AG04449 (cell line): ENCODE results near the gene ABAT.
A peak's percentile ranks its signal among the peaks of the same experiment; 100 is the strongest.

ENCODE experiments used
- CTCF ChIA-PET: fragments of 350-600 bp; formaldehyde crosslinking; extraction: SDS; loops from one replicate; lab custom pipeline; 2021; ENCODE audit warnings: antibody characterized with exemption; lab: Yijun Ruan, JAX
- POLR2A ChIA-PET: fragments of 400-600, 350-600 bp; formaldehyde crosslinking; extraction: SDS; loops from one replicate; lab custom pipeline; 2020; ENCODE audit warnings: antibody characterized with exemption, inconsistent platforms; lab: Yijun Ruan, JAX
- DNase-seq: peaks from one replicate; pipeline ENCODE4 v3.0.0-alpha.2; 2010; ENCODE audit warnings: low read depth, low spot score
- H3K4me3 ChIP-seq: 2 replicates; pipeline ENCODE4 v1.5.1; 2011; ENCODE audit warnings: low read depth, mild to moderate bottlenecking, control low read depth, low read length
- TF ChIP-seq, protein P1 (sequence below): IDR thresholded peaks from one replicate; pipeline ENCODE4 v1.5.1; 2011; ENCODE audit warnings: mild to moderate bottlenecking, moderate library complexity, low read length, control low read depth, inconsistent platforms; ENCODE audit not compliant: insufficient read depth; ENCODE audit errors: missing control alignments

ABAT gene

DNA sequence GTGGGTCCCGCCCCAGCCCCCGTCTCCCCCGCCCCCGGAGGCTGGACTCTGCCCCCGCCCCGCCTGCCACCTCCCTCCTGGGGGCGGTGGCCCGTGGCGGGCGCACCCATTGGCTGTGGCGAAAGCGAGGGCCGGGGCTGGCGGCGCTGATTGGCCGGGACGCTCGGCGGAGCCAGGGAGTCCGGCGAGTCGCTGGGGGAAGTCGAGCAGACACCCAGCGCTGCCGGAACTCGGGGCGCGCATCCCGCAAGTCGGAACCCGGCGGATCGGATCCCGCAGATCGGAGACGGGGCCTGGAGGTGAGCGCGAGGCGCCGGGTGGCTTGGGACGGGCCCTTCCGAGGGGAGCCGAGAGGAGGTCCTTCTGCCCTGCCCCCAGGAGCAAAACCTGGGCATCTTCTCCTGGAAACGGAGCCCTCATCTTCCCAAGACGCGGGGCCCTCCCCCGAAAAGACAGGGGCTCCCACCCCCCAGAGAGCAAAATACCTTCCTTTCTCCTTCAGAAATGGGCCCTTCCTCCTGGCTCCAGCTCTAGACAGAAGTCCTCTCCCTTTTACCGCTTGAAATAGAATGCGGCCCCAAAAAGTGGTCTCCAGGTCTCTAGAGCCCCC, at the start of gene ABAT:
Gene ABAT, plus strand, starts transcription at position 205 of the 610 bp plus-strand sequence. CDS start 61,123 bp downstream, outside the sequence.
- peak within 1 kb of the TSS; percentile 77 for H3K4me3 ChIP-seq
- DNase-seq = peak; percentile 5
- TF ChIP-seq, protein P1, sequence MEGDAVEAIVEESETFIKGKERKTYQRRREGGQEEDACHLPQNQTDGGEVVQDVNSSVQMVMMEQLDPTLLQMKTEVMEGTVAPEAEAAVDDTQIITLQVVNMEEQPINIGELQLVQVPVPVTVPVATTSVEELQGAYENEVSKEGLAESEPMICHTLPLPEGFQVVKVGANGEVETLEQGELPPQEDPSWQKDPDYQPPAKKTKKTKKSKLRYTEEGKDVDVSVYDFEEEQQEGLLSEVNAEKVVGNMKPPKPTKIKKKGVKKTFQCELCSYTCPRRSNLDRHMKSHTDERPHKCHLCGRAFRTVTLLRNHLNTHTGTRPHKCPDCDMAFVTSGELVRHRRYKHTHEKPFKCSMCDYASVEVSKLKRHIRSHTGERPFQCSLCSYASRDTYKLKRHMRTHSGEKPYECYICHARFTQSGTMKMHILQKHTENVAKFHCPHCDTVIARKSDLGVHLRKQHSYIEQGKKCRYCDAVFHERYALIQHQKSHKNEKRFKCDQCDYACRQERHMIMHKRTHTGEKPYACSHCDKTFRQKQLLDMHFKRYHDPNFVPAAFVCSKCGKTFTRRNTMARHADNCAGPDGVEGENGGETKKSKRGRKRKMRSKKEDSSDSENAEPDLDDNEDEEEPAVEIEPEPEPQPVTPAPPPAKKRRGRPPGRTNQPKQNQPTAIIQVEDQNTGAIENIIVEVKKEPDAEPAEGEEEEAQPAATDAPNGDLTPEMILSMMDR = no peak
- POLR2A ChIA-PET = no interaction called here
- CTCF ChIA-PET = interaction anchor here (0.6 to 5.3 kb wide), 4 partner anchors 13 to 205 kb away, joined by 3 to 49 read pairs (median 4); no protein-coding TSS in a partner anchor

DNA sequence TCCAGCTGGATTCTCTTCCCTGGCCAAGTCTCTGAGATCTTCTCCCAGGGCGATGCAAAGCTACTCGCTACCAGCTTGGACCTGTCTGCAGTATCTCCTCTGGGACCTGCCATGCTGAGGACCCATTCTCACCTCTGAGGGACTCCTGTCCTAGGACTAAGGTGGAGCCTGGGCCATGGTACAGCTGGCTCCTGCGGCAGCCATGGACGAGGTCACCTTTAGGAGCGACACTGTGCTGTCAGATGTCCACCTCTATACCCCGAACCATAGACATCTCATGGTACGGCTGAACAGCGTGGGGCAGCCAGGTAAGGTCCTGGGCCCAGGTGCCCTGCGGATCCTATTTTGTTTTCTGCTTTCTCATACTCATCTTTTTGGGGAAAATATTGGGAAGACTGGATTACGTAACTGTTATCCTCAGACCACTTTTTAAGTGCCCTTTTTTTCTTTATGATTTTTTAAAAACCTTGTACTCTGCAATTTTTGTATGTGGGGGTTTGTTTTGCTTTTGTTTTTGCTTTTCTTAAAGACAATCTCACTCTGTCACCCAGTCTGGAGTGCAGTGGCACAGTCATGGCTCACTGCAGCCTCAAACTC, 48.8 kb upstream of the ABAT start:
- TF ChIP-seq, protein P1 = no peak
- CTCF ChIA-PET = interaction anchor here (3.0 kb wide), 1 partner anchor 53 kb away, joined by 9 read pairs; no protein-coding TSS in a partner anchor

DNA sequence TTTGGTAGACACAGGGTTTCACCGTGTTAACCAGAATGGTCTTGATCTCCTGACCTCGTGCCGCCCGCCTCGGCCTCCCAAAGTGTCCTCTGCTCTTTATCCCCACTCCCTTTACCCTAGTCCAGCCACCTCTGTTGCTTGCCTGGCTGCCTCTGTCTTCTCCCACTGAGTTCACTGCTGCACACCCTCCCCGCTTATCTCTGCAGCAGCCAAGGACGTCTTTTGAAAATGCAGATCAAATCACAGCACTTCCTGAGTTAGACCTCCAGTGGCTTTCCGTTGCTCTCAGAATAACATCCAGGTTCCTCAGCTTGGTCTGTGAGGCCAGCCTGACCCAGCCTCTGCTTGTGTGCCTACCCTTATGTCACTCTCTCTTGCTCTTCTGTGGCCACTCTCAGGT, 47.5 kb upstream of the ABAT start:
- no peak overlapping the region for H3K4me3 ChIP-seq
- DNase-seq = no peak
- TF ChIP-seq, protein P1 = no peak
- POLR2A ChIA-PET = no interaction called here
- CTCF ChIA-PET = interaction anchor here (1.2 to 1.5 kb wide), 2 partner anchors 8 to 60 kb away, joined by 3 to 5 read pairs; no protein-coding TSS in a partner anchor

More for the DNA sequence above, 48.8 kb upstream of the ABAT start:
- no peak for DNase-seq
- POLR2A ChIA-PET = no interaction called here
- H3K4me3 ChIP-seq = no peak overlapping the region

DNA sequence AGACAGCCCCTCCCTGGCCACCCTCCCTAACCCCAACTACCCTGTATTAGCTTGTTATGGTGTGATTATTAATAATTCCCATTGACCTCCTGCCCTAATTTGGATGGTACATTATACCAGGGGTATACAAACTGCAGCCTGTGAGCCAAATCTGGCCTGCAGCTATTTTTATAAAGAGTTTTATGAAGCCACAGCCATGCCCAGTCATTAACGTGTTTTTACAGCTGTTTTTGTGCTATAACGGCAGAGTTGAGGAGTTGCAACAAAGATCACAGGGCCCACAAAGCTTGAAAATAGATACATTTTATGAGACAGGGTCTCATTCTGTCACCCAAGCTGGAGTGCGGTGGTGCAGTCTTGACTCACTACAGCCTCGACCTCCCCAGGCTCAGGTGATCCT, 47.0 kb upstream of the ABAT start:
- CTCF ChIA-PET = interaction anchor here (1.2 to 1.5 kb wide), 3 partner anchors 8 to 164 kb away, joined by 3 to 5 read pairs (median 3); no protein-coding TSS in a partner anchor
- DNase-seq = no peak
- no peak overlapping the region for H3K4me3 ChIP-seq
- TF ChIP-seq, protein P1 = no peak
- POLR2A ChIA-PET = no interaction called here

DNA sequence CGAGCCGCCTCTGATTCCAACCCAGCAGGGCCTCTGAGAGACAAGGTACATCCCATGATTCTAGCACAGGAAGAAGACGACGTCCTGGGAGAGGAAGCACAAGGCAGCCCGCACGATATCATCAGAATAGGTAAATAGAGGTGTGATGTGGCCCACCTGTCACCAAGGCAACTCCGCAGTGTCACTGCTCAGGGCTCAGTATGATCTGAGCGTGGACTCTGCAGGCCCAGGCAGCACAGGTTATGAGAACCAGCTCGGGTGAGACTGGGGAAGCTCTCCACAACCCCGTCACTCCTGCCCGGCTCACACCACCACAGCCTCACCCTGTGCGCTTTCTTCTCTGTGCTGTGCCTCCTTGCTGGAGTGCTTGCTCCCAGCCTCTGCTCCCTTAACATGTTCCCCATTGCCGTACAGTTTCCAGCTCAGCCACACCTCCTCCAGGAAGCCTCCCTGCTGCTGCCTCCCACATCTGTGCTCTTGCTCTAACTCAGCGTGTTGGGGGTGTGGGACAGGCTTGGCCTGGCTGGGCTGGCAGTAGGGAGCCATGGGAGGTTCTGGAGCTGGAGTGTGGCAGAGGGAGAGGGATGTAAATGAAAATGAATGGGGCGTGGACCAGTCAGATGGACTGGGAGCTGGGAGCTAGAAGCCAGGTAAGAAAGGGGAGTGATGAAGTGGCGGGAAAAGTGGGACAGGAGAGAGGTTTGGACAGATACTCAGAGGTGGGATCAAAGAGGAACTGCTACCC, 45.3 kb upstream of the ABAT start:
- CTCF ChIA-PET = interaction anchor here (0.8 kb wide), 1 partner anchor 61 kb away, joined by 3 read pairs; no protein-coding TSS in a partner anchor
- TF ChIP-seq, protein P1 = no peak
- no peak overlapping the region for H3K4me3 ChIP-seq
- POLR2A ChIA-PET = interaction anchor here (0.7 kb wide), 1 partner anchor 138 kb away, joined by 3 read pairs; no protein-coding TSS in a partner anchor
- DNase-seq = no peak
